OCI-LY7 (cell line): ENCODE data around the gene PEMT. TPM values are rescaled to one million over a fixed set of nuclear protein-coding genes. Genes with fewer than 3 reads are reported as not detected.

Experiments
- BruUV-seq: library from RNA; stranded (reverse); fragments of 400-500 nt; replicated peaks from 2 replicates; lab custom pipeline; 2021; lab: Mats Ljungman, UMichigan
- CTCF ChIA-PET: fragments of 300-600 bp; sonication (Branson Sonifier 250); formaldehyde crosslinking; loops from one replicate; lab custom pipeline; 2022; ENCODE audit warnings: antibody characterized with exemption; ENCODE audit not compliant: unreplicated experiment; lab: Charles Lee
- POLR2A ChIA-PET: fragments of 300-600 bp; sonication (Branson Sonifier 250); formaldehyde crosslinking; loops from one replicate; lab custom pipeline; 2022; ENCODE audit warnings: antibody characterized with exemption; lab: Charles Lee
- DNase-seq: peaks from one replicate; pipeline ENCODE4 v3.0.0-alpha.2; 2015; ENCODE audit warnings: low spot score
- H2AFZ ChIP-seq: fragments of 200-600 bp; sonication (generic), shearing (Covaris generic); 2 replicates; pipeline ENCODE4 v1.6.1; 2014; ENCODE audit warnings: mild to moderate bottlenecking, antibody characterized with exemption, low read length, moderate library complexity
- H3K27ac ChIP-seq: fragments of 200-600 bp; sonication (generic); 2 replicates; pipeline ENCODE4 v1.5.1; 2014; ENCODE audit warnings: mixed run types, low read depth, mild to moderate bottlenecking, moderate library complexity, low read length, inconsistent platforms; ENCODE audit not compliant: poor library complexity, severe bottlenecking
- H3K36me3 ChIP-seq: fragments of 200-600 bp; sonication (generic); 2 replicates; pipeline ENCODE4 v1.6.1; 2014; ENCODE audit warnings: mild to moderate bottlenecking, antibody characterized with exemption, low read length, moderate library complexity, mixed read lengths; ENCODE audit not compliant: insufficient read depth
- H3K4me1 ChIP-seq: fragments of 200-600 bp; sonication (generic); 2 replicates; pipeline ENCODE4 v1.5.1; 2014; ENCODE audit warnings: mild to moderate bottlenecking, low read length; ENCODE audit not compliant: insufficient read depth, poor library complexity, severe bottlenecking
- H3K4me2 ChIP-seq: fragments of 200-600 bp; sonication (generic); 2 replicates; pipeline ENCODE4 v1.6.1; 2014; ENCODE audit warnings: mild to moderate bottlenecking, low read length
- H3K4me3 ChIP-seq: fragments of 200-600 bp; sonication (generic); 2 replicates; pipeline ENCODE4 v1.5.1; 2014; ENCODE audit warnings: mild to moderate bottlenecking, low read depth, low read length; ENCODE audit not compliant: poor library complexity, severe bottlenecking
- H3K79me2 ChIP-seq: fragments of 200-600 bp; sonication (generic); 2 replicates; pipeline ENCODE4 v1.6.1; 2016; ENCODE audit warnings: low read depth, mild to moderate bottlenecking, low read length, moderate library complexity, mixed read lengths; ENCODE audit not compliant: insufficient read depth
- H3K9me2 ChIP-seq: fragments of 200-600 bp; sonication (generic); 2 replicates; pipeline ENCODE4 v1.6.1; 2016; ENCODE audit warnings: mild to moderate bottlenecking, low read length, mixed read lengths; ENCODE audit not compliant: insufficient read depth
- H3K9me3 ChIP-seq: fragments of 200-600 bp; sonication (generic); 2 replicates; pipeline ENCODE4 v1.6.1; 2014; ENCODE audit warnings: mild to moderate bottlenecking, mixed run types, low read length, mixed read lengths
- H4K20me1 ChIP-seq: fragments of 200-600 bp; sonication (generic); 2 replicates; pipeline ENCODE4 v1.6.1; 2014; ENCODE audit warnings: mild to moderate bottlenecking, antibody characterized with exemption, low read length, moderate library complexity, mixed read lengths; ENCODE audit not compliant: insufficient read depth
- EZH2phosphoT487 ChIP-seq: fragments of 200-600 bp; sonication (generic); IDR thresholded peaks from 2 replicates; pipeline ENCODE4 v1.6.1; 2018; ENCODE audit warnings: low read depth, borderline replicate concordance, mild to moderate bottlenecking, mixed run types, antibody characterized with exemption, low read length, moderate library complexity, mixed read lengths
- intact Hi-C: fragments of 100-400 bp; cut with micrococcal nuclease; formaldehyde crosslinking; loops from one replicate; pipeline ENCODE4 v1.10.0; 2022; ENCODE audit not compliant: unreplicated experiment
- total RNA-seq, 2 experiments: library from RNA; depleted of rRNA in 1 of 2; stranded (reverse); fragments of >200 nt in 1 of 2; shearing (Covaris generic) in 1 of 2; gene quantifications; 2 replicates each; pipeline ENCODE4 v1.2.3, GENCODE V29; 2014 to 2022
- TF ChIP-seq, protein P1 (sequence below): fragments of 200-600 bp; sonication (generic); conservative IDR thresholded peaks from 2 replicates; pipeline ENCODE4 v1.5.1; 2014; ENCODE audit warnings: mild to moderate bottlenecking, antibody characterized with exemption, low read length, moderate library complexity, mixed read lengths

The PEMT gene
- total RNA-seq, 2 experiments from 2014 or later: 27.3 to 53.5 TPM

- ChIA-PET POLR2A (interaction anchor here (0.7 kb wide), 1 partner anchor 73 kb away, joined by 3 read pairs; no protein-coding TSS in a partner anchor), CTCF (interaction anchor here (0.6 kb wide), 1 partner anchor 54 kb away, joined by 3 read pairs; no protein-coding TSS in a partner anchor)
- H3K9me3 ChIP-seq: no peaks in the 10 kb centered on the region
- intact Hi-C loops: loop anchor here (1.0 to 5.0 kb wide), 2 partner anchors 71 to 210 kb away; partner anchors contain the start of gene RASD1
- H2AFZ ChIP-seq: no peak overlapping the region
- peaks cover 4% of the 10 kb centered on the region; the same call in 1 of the 2 replicates for H4K20me1 ChIP-seq
- H3K9me2 ChIP-seq: no peaks in the 10 kb centered on the region
- no peak overlapping the region for H3K4me2 ChIP-seq
- no peaks in the 10 kb centered on the region for H3K4me1 ChIP-seq
- DNase-seq: no peak
- no peak overlapping the region for H3K4me3 ChIP-seq
- H3K79me2 ChIP-seq: no peaks in the 10 kb centered on the region
- no peaks in the 10 kb centered on the region for H3K36me3 ChIP-seq
- no peak for TF ChIP-seq EZH2phosphoT487
- TF ChIP-seq, protein P1, sequence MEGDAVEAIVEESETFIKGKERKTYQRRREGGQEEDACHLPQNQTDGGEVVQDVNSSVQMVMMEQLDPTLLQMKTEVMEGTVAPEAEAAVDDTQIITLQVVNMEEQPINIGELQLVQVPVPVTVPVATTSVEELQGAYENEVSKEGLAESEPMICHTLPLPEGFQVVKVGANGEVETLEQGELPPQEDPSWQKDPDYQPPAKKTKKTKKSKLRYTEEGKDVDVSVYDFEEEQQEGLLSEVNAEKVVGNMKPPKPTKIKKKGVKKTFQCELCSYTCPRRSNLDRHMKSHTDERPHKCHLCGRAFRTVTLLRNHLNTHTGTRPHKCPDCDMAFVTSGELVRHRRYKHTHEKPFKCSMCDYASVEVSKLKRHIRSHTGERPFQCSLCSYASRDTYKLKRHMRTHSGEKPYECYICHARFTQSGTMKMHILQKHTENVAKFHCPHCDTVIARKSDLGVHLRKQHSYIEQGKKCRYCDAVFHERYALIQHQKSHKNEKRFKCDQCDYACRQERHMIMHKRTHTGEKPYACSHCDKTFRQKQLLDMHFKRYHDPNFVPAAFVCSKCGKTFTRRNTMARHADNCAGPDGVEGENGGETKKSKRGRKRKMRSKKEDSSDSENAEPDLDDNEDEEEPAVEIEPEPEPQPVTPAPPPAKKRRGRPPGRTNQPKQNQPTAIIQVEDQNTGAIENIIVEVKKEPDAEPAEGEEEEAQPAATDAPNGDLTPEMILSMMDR: no peak
- no TSS peak for BruUV-seq
- H3K27ac ChIP-seq: no peak overlapping the region
These were observed 23.9 kb downstream of the PEMT start for GRCh38 chr17:17567631-17568030.

- Histone ChIP-seq H3K27ac (no peak overlapping the region), H3K4me3 (no peak overlapping the region), H3K4me2 (no peak overlapping the region), H3K79me2 (no peaks in the 10 kb centered on the region), H4K20me1 (peaks cover 4% of the 10 kb centered on the region; the same call in 1 of the 2 replicates), H3K9me2 (no peaks in the 10 kb centered on the region), H3K4me1 (no peaks in the 10 kb centered on the region), H2AFZ (no peak overlapping the region), H3K9me3 (no peaks in the 10 kb centered on the region), H3K36me3 (no peaks in the 10 kb centered on the region)
- POLR2A ChIA-PET: no interaction called here
- intact Hi-C loops: loop anchor here (5.0 kb wide), 1 partner anchor 210 kb away; no protein-coding TSS in a partner anchor
- CTCF ChIA-PET: interaction anchor here (0.6 kb wide), 1 partner anchor 416 kb away, joined by 3 read pairs; no protein-coding TSS in a partner anchor
- no peak for DNase-seq
- no peak for TF ChIP-seq EZH2phosphoT487
- TF ChIP-seq, protein P1: no peak
- no TSS peak for BruUV-seq
These were observed 24.5 kb downstream of the PEMT start for GRCh38 chr17:17566896-17567513.
